GM12864 (cell line): ENCODE measurements around the gene DKK2.

ENCODE experiments used
- DNase-seq: peaks from one replicate; pipeline ENCODE4 v3.0.0-alpha.2; 2011; ENCODE audit warnings: low read depth
- H3K4me3 ChIP-seq: 2 replicates; pipeline ENCODE4 v1.5.1; 2011; ENCODE audit warnings: mild to moderate bottlenecking, low read depth, low read length, control low read depth
- TF ChIP-seq, protein P1 (sequence below): IDR thresholded peaks from 2 replicates; pipeline ENCODE4 v1.5.1; 2011; ENCODE audit warnings: low read depth, mild to moderate bottlenecking, moderate library complexity, low read length, control low read depth, inconsistent platforms; ENCODE audit errors: missing control alignments

DKK2 gene, protein sequence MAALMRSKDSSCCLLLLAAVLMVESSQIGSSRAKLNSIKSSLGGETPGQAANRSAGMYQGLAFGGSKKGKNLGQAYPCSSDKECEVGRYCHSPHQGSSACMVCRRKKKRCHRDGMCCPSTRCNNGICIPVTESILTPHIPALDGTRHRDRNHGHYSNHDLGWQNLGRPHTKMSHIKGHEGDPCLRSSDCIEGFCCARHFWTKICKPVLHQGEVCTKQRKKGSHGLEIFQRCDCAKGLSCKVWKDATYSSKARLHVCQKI

GRCh38 chr4:107035819-107036583, at the start of gene DKK2:
TSS of gene DKK2 (minus strand) at chr4:107036313. CDS start at chr4:107035591, 722 bp downstream.
- TF ChIP-seq, protein P1, sequence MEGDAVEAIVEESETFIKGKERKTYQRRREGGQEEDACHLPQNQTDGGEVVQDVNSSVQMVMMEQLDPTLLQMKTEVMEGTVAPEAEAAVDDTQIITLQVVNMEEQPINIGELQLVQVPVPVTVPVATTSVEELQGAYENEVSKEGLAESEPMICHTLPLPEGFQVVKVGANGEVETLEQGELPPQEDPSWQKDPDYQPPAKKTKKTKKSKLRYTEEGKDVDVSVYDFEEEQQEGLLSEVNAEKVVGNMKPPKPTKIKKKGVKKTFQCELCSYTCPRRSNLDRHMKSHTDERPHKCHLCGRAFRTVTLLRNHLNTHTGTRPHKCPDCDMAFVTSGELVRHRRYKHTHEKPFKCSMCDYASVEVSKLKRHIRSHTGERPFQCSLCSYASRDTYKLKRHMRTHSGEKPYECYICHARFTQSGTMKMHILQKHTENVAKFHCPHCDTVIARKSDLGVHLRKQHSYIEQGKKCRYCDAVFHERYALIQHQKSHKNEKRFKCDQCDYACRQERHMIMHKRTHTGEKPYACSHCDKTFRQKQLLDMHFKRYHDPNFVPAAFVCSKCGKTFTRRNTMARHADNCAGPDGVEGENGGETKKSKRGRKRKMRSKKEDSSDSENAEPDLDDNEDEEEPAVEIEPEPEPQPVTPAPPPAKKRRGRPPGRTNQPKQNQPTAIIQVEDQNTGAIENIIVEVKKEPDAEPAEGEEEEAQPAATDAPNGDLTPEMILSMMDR = no peak
- H3K4me3 ChIP-seq = no peak within 1 kb of the TSS
- DNase-seq = no peak

- H3K4me3 ChIP-seq = no peak overlapping the region
- DNase-seq = no peak
- TF ChIP-seq, protein P1 = no peak
Measured at GRCh38 chr4:107077192-107077591, 41.1 kb upstream of the DKK2 start.

GRCh38 chr4:107072836-107073736, 37.0 kb upstream of the DKK2 start:
- TF ChIP-seq, protein P1 = no peak

DNA sequence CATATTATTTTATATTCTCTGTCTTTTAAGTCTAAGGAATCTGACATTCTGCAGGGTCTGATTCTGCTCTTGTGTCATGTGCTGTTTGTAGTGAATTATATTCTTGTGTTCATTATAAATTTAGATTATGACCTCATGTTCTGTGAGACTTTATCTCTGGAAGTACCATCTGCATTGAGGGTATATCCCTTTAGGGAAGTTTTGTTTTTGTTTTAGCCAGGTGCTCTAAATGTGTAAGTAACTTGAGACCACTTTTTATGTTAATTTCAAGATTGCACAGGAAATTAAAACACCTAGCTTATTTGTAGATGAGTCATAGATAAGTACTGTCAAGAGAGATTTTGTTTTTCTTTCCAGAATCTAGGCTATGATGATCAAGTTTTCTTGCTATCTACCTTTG, 35.0 kb upstream of the DKK2 start:
- no peak overlapping the region for H3K4me3 ChIP-seq
- TF ChIP-seq, protein P1 = no peak
- DNase-seq = no peak

More at GRCh38 chr4:107072836-107073736, 37.0 kb upstream of the DKK2 start:
- H3K4me3 ChIP-seq = no peak overlapping the region
- no peak for DNase-seq

DNA sequence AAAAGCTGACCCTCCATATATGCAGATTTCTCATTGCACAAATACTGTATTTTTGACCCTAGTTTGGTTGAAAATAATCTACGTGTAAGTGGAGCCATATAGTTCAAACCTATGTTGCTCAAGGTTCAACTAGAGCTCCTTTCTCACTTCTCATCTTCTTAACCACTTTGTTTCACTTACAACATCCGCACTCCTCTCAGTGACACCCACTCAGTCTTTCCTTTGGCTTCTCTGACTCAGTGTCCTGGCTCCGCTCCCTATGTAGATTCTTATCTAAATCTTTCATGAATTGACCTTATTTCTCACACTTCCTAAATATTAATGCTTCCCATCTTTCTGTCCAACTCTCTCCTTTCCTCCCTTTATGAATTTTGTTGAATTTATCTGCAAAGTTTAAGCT, 32.9 kb upstream of the DKK2 start:
- H3K4me3 ChIP-seq = no peak overlapping the region
- TF ChIP-seq, protein P1 = no peak
- no peak for DNase-seq

DNA sequence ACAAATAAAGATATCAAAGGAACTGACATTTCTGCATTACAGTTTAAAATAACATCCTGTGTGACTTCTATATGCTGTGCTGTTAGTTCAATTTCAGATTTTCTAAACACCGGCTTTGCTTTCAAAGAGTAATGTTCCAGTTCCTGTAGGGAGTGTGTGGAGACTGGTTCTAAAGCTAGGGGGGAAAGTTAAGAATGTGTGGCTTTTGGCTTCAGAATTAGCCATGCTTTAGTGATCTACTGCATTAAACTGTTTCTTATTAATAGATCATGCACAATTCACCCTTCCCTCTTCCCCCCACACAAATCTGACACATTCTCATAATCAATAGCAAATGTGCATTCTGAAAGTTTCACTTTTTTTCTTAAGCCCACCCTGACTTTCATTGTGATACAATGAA, 32.0 kb upstream of the DKK2 start:
- TF ChIP-seq, protein P1 = no peak
- no peak for DNase-seq
- no peak overlapping the region for H3K4me3 ChIP-seq
